Measurements from ENCODE around the gene SLC38A10. TPM values are rescaled to one million over a fixed set of nuclear protein-coding genes. Genes with fewer than 3 reads are reported as not detected.
A peak's percentile ranks its signal among the peaks of the same experiment; 100 is the strongest.
"Not testable (repeated sequence)": the region's sequence is repeated elsewhere in the genome, so short reads cannot be mapped to it uniquely, and the experiment has no call there.

The SLC38A10 gene
- total RNA-seq, 2 experiments from 2014 or later = 47.6 to 52.9 TPM

DNA sequence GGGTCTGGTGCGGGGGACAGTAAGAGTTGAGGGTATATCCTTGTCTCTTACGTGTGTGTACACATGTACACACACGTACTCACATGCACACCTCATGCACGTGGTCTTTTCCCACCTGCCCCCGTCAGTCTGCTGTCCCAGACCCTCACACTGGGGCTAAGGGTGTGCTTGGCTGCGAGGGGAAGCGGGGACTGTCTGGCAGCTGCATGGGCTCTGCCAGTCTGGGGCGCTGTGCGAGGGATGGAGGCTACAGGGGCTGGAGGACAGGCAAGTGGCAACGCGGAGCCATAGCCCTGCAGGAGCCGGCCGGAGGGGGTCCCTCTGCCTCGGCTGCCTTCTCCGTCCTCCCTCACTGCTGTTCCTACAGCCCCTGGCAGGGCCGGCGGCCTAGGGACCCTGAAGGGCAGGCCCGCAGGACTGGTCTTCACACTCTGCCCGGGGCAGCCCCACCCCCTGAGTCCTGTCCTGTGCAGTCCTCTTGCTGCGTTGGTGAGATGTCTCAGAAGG lies 20.8 kb upstream of the SLC38A10 start:
- Mint-ChIP-seq H3K27me3 (peaks cover 3% of the 10 kb centered on the region), H3K36me3 (ENCODE audit: low read depth) (no peaks in the 10 kb centered on the region), H3K9me3 (ENCODE audit: low read depth) (no peaks in the 10 kb centered on the region), H3K4me1 (no peaks in the 10 kb centered on the region), H3K27ac (no peak overlapping the region), H3K4me3 (no peak overlapping the region)
- POLR2A ChIA-PET = no interaction called here
- DNase-seq (no peak), ATAC-seq (no peak)
- CTCF ChIA-PET = interaction anchor here (0.6 kb wide), 1 partner anchor 264 kb away, joined by 3 read pairs; no protein-coding TSS in a partner anchor
- intact Hi-C loops (cut with DNase I, micrococcal nuclease) = no loop called here

DNA sequence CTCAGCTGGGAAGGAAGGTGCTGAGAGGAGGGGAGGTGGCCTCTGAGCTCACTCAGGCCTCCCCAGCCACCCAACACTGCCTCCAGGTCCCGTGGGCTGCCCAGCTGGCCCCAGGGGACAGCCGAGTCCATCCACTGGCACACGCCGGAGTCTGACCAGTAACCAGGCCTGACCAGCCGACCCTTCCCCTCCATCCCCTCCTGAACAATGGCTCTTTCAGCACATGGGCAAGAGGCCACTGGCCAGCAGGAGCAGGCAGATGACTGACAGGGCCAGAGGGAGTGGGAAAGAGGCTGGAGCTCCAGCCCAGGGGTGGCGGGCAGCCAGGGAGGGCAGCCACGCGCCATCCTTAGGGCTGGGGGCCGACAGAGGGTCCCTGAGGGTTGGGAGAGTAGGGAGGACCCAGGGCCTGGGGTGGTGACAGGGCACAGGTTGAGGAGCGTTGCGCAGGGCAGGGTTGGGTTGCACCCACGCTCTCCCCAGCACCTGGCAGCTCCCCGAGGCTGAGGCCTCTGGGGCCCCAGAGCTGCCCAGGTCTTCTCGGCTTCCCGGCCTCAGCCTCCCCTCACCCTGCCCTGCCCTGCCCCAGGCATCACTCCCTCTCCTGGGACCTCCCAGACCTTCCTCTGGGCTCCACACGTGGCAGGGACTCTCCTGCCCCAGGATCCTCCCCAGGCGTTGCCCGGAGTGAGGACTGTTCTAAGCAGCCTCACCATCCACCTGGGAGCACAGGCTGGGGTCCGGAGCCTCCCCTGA lies 20.2 kb upstream of the SLC38A10 start:
- DNase-seq = no peak
- no peak for ATAC-seq
- H3K4me3 Mint-ChIP-seq = no peak overlapping the region
- H3K9me3 Mint-ChIP-seq (ENCODE audit: low read depth) = no peaks in the 10 kb centered on the region
- no peaks in the 10 kb centered on the region for H3K36me3 Mint-ChIP-seq (ENCODE audit: low read depth)
- H3K4me1 Mint-ChIP-seq = no peaks in the 10 kb centered on the region
- H3K27ac Mint-ChIP-seq = no peak overlapping the region
- ChIA-PET POLR2A (no interaction called here), CTCF (no interaction called here)
- H3K27me3 Mint-ChIP-seq = peaks cover 7% of the 10 kb centered on the region
- intact Hi-C loops (cut with DNase I, micrococcal nuclease) = no loop called here

DNA sequence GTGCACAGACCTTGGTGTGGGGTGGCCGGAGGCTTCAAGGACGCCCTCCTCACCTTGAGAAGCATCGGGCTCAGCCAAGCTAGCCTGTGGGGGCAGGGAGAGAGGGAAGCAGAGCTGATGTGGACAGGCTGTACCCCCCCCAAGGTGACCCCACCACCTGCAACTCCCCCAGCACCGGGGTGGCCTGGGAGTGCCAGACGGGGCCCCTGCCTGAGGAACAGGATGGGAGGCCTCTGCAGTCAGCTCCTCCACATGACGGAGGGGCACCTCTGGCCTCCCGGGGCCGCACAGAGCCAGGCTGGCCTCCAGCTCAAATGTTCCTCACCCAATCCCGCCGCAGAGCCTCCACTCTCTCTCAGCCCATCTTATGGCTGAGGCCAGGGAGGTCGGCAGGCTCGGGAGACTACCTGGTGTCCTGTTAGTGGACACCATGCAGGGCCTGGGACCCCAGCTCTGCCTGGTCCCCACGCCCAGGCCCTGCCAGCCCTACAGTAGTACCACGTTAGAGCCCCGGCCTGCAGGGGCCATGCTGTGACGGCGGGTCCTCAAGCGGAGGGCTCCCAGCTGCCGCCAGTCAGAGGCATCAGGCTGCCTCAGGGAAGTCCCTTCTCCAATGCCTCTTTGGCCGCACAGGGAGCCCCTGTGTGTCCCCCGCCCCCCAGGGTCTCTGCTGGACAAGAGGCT lies 19.4 kb upstream of the SLC38A10 start:
- CTCF ChIA-PET = no interaction called here
- DNase-seq (no peak), ATAC-seq (no peak)
- Mint-ChIP-seq H3K27me3 (peaks cover 7% of the 10 kb centered on the region), H3K4me3 (no peak overlapping the region), H3K4me1 (no peaks in the 10 kb centered on the region), H3K36me3 (ENCODE audit: low read depth) (no peaks in the 10 kb centered on the region), H3K27ac (no peak overlapping the region), H3K9me3 (ENCODE audit: low read depth) (no peaks in the 10 kb centered on the region)
- intact Hi-C loops (cut with DNase I, micrococcal nuclease) = no loop called here
- POLR2A ChIA-PET = no interaction called here

DNA sequence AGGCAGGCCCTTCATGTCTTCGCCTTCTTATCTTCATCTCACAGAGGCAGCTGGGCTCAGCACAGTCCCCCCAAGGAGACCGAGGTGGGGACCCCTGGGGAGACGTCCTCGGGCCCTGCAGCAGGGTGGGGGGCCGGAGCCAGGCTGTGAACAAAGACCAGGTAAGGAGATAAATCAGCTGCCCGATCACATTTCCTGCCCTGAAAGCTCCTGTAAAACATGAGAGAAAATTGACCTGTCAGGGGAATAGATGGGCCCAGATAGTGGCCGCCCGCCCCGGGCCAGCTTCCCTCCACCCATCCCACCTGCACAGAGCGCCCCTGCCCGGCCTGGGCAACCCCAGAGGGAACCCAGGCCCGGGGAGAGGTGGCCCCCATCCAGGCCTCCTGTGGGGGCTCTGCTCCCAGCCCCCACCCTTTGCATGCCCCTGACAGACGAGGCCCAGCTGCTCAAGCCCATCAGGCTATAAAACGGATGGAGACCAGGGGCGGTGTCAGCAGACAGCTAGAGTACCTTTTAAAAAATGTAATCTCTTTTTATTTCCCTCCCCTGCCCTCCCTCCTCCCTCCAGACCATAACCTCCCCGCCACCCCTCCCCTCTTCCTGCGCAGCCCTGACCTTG lies 18.8 kb upstream of the SLC38A10 start:
- Mint-ChIP-seq H3K4me3 (no peak overlapping the region), H3K27ac (no peak overlapping the region), H3K36me3 (ENCODE audit: low read depth) (no peaks in the 10 kb centered on the region), H3K4me1 (peaks cover 3% of the 10 kb centered on the region), H3K9me3 (ENCODE audit: low read depth) (no peaks in the 10 kb centered on the region), H3K27me3 (peaks cover 10% of the 10 kb centered on the region)
- POLR2A ChIA-PET = no interaction called here
- intact Hi-C loops (cut with DNase I, micrococcal nuclease) = no loop called here
- DNase-seq = no peak
- CTCF ChIA-PET = no interaction called here
- ATAC-seq = no peak

DNA sequence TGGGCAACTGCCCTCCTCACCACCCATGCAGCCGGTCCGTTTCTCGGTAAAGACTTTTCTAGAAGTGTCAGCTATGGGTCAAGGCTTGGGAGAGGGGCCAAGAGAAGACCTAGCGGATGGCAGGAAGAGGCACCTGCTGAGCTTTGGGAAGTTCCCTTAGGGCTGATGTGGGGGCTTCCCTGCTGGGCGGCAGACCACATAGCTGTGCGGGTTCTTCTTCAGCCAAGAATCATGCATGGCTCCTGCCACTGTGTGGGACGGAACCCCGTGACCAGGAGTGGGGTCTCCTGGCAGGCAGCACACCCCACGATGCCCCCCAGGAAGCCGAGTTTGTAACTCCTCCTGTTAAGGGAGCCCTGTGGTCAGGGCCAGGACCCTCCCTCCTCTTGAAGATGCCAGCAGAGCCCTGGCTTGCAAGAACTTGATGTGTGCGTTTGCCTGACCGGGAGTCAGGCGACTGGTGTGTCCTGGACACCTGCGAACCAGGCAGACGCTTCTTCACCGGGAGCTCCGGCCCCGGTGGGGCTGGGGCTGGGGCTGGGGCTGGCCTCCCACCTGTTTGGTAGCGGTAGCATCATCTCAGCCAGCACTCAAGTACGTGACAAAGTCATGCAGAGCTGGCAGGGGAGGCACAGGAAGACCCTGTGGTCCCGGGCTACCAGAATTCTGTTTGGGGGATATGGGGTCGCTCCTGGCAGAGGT lies 17.7 kb upstream of the SLC38A10 start:
- ChIA-PET CTCF (interaction anchor here (1.5 kb wide), 1 partner anchor 21 kb away, joined by 3 read pairs; no protein-coding TSS in a partner anchor), POLR2A (no interaction called here)
- intact Hi-C loops (cut with DNase I, micrococcal nuclease) = no loop called here
- H3K4me1 Mint-ChIP-seq = peaks cover 3% of the 10 kb centered on the region
- H3K36me3 Mint-ChIP-seq (ENCODE audit: low read depth) = no peaks in the 10 kb centered on the region
- H3K27ac Mint-ChIP-seq = no peak overlapping the region
- peaks cover 11% of the 10 kb centered on the region for H3K27me3 Mint-ChIP-seq
- ATAC-seq (no peak), DNase-seq (no peak)
- no peaks in the 10 kb centered on the region for H3K9me3 Mint-ChIP-seq (ENCODE audit: low read depth)
- H3K4me3 Mint-ChIP-seq = no peak overlapping the region

DNA sequence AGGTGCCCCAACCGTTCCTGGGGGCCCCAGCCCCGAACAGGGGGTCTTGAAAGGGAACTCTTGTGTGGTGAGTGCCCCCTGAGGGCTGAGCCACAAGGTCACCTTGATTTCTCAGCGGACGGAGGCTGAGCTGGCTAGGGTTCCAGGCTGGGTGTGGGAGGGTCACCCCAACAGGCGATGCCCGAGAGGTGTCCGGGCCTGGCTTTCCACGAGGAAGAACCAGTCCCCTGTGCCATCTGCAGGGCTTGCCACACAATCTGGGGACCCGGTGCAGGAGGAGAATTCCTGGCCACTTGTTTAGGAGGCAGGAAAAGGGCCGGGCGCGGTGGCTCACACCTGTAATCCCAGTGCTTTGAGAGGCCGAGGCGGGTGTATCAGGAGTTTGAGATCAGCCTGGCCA lies 16.8 kb upstream of the SLC38A10 start:
- intact Hi-C loops (cut with DNase I, micrococcal nuclease) = no loop called here
- peaks cover 3% of the 10 kb centered on the region for H3K4me1 Mint-ChIP-seq
- ChIA-PET CTCF (interaction anchor here (1.5 kb wide), 1 partner anchor 20 kb away, joined by 3 read pairs; no protein-coding TSS in a partner anchor), POLR2A (no interaction called here)
- no peak for DNase-seq
- no peak overlapping the region for H3K4me3 Mint-ChIP-seq
- no peaks in the 10 kb centered on the region for H3K36me3 Mint-ChIP-seq (ENCODE audit: low read depth)
- peaks cover 13% of the 10 kb centered on the region for H3K27me3 Mint-ChIP-seq
- ATAC-seq = no peak
- no peaks in the 10 kb centered on the region for H3K9me3 Mint-ChIP-seq (ENCODE audit: low read depth)
- no peak overlapping the region for H3K27ac Mint-ChIP-seq

DNA sequence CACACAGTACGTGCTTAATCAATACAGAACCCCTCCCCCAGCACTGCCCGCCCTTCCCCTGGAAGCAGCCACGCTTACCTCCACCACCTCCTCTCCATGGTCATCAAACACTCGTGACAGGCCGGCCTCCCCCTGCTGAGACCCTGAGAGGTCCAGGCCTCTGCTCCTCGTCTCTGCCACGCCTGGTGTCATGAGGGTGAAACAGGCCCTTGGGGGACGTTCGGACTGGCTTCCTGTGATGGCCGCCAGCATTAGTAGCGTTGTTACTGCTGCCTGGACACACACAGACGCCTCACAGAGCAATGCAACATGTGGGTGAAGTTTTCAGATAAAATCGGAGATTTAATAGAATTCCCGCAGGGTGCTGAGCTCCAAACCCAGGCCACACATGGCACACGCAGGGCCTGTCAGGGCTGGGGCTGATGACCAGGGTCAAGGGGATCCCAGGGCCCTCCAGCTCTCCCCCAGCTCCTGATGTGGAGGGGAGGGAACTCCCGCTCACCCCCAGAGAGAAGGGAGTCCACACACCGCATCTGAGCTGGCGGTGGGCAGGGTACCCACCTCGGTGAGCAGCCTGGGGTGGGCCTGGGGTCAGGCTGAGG lies 15.9 kb upstream of the SLC38A10 start:
- Mint-ChIP-seq H3K36me3 (ENCODE audit: low read depth) (no peaks in the 10 kb centered on the region), H3K9me3 (ENCODE audit: low read depth) (no peaks in the 10 kb centered on the region), H3K4me3 (no peak overlapping the region), H3K27me3 (peaks cover 13% of the 10 kb centered on the region), H3K27ac (no peak overlapping the region), H3K4me1 (peaks cover 3% of the 10 kb centered on the region)
- ChIA-PET CTCF (interaction anchor here (0.6 to 0.8 kb wide), 3 partner anchors 19 to 226 kb away, joined by 3 read pairs; no protein-coding TSS in a partner anchor), POLR2A (no interaction called here)
- ATAC-seq = no peak
- DNase-seq = no peak
- intact Hi-C loops (cut with DNase I, micrococcal nuclease) = no loop called here

DNA sequence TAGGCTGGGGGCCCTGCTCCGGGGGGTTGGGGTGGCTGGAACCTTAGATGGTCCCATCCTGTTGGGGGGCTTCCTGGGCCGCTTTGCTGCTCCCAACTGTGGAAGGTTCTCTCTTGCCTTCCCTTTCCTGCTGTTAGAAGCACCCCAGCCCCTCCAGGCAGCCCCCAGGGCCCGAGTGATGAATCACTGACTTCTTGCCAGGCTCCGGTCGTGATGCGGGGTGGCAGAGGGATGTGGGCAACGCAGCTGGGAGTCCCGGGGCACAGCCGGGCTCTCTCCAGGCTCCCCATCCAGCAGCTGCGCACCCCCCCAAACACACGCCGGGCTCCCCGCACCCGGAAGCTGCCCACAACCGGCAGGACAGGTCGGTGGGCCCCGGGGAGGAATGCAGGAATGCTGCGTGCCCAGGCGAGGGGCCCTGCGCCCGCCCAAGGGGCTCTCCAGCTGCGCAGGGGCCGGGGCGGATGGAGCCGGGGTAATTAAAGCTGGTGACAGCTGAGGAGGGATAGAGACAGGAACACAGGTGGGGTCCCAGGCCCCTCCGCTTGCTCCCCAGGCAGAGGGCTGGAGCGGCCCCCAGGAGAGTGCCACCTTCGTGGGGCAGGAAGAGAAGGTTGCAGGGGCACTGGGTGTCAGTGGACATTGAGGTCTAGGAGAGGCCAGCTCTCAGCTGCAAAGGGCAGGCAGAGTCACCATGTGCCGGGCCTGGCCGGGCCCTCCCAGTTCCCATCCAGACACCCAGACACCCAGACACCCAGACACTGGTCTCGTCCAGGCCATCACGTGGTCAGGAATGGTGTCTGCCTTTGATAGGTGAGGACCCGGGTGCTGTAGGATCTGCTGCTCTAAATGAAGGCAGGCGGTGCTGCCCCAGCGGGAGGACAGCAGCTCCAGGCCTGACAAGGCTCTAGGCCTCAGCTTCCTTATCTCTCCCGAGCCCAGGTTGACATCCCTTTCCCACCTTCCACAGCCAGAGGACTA lies 15.0 kb upstream of the SLC38A10 start:
- Mint-ChIP-seq H3K4me1 (peaks cover 3% of the 10 kb centered on the region), H3K36me3 (ENCODE audit: low read depth) (no peaks in the 10 kb centered on the region), H3K4me3 (no peak overlapping the region), H3K27ac (no peak overlapping the region), H3K9me3 (ENCODE audit: low read depth) (no peaks in the 10 kb centered on the region), H3K27me3 (peaks cover 13% of the 10 kb centered on the region)
- CTCF ChIA-PET = interaction anchor here (0.7 to 1.2 kb wide), 2 partner anchors 18 to 291 kb away, joined by 3 to 4 read pairs; no protein-coding TSS in a partner anchor
- ATAC-seq (no peak), DNase-seq (no peak)
- intact Hi-C loops (cut with DNase I, micrococcal nuclease) = no loop called here
- POLR2A ChIA-PET = no interaction called here

DNA sequence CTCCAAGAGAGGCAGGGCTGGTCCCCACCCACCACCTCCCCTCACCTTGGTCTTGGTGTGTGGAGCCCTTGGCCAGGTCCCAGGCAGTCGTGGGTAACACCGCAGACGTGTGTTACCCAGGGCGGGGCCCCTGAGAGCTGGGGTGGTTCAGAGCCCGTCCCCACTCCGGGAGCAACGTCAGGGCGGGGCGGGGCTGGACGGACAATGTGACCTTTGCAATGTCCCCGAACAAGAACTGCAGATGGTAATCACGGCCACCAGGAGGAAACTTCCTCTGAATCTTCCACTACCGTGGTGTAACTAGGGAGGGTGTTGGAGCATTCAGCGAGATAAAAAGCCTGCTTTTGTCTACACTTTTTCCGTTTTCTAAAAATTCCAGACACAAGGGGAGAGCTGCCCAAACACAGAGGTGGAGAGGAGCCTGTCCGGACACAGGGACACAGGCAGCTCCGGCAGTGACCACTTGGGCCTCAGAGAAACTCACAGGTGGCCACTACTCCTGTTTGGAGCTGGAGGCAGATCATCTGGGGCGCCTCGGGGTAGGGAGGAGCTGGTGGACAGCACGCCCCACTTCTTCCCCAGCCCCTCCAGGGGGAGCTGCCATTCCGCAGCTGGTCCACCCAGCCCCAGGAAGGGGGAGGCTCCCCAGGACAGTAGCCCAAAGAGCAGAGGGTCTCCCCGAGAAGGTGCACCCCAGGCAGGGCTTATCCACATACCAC lies 14.2 kb upstream of the SLC38A10 start:
- intact Hi-C loops (cut with DNase I, micrococcal nuclease) = no loop called here
- ChIA-PET POLR2A (no interaction called here), CTCF (interaction anchor here (1.2 kb wide), 2 partner anchors 13 to 291 kb away, joined by 3 to 4 read pairs; no protein-coding TSS in a partner anchor)
- no peak overlapping the region for H3K27ac Mint-ChIP-seq
- H3K9me3 Mint-ChIP-seq (ENCODE audit: low read depth) = no peaks in the 10 kb centered on the region
- no peak overlapping the region for H3K4me3 Mint-ChIP-seq
- H3K4me1 Mint-ChIP-seq = peaks cover 3% of the 10 kb centered on the region
- DNase-seq (peak; percentile 60), ATAC-seq (peak; percentile 78)
- peaks cover 13% of the 10 kb centered on the region for H3K27me3 Mint-ChIP-seq
- H3K36me3 Mint-ChIP-seq (ENCODE audit: low read depth) = no peaks in the 10 kb centered on the region

DNA sequence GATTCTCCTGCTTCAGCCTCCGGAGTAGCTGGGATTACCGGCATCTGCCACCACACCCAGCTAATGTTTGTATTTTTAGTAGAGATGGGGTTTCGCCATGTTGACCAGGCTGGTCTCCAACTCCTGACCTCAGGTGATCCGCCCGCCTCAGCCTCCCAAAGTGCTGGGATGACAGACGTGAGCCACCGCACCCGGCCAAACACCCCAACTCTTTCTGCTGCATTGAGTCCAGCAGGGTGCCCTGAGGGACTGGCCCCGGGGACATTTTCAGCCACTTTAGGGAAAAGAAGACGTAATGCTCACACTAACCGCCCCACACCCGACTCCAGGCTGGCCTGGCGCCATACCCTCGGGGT lies 13.7 kb upstream of the SLC38A10 start:
- ATAC-seq; H3K36me3 Mint-ChIP-seq (ENCODE audit: low read depth); DNase-seq; intact Hi-C loops (cut with DNase I, micrococcal nuclease); H3K9me3 Mint-ChIP-seq (ENCODE audit: low read depth); H3K27ac Mint-ChIP-seq; H3K4me1 Mint-ChIP-seq; H3K4me3 Mint-ChIP-seq; POLR2A ChIA-PET: not testable (repeated sequence)
- peaks cover 13% of the 10 kb centered on the region for H3K27me3 Mint-ChIP-seq
- CTCF ChIA-PET = interaction anchor here (1.2 kb wide), 1 partner anchor 13 kb away, joined by 3 read pairs; no protein-coding TSS in a partner anchor
